Neural progenitor cell (in vitro differentiated cells): ENCODE data around the gene ERC1. TPM values are rescaled to one million over a fixed set of nuclear protein-coding genes. Genes with fewer than 3 reads are reported as not detected.

Source experiments
- DNase-seq: peaks from one replicate; pipeline ENCODE4 v3.0.0-alpha.2; 2016; ENCODE audit warnings: low spot score
- H2AFZ ChIP-seq: fragments of 200-600 bp; sonication (generic); replicated peaks from 2 replicates; pipeline ENCODE4 v1.6.1; 2016; ENCODE audit warnings: antibody characterized with exemption
- H3F3A ChIP-seq: fragments of 200-600 bp; sonication (generic); 2 replicates; pipeline ENCODE4 v1.6.1; 2016; ENCODE audit warnings: antibody characterized with exemption, low read depth
- H3K27ac ChIP-seq: fragments of 200-600 bp; sonication (generic); 2 replicates; pipeline ENCODE4 v1.5.1; 2016; ENCODE audit warnings: mild to moderate bottlenecking
- H3K27me3 ChIP-seq: fragments of 200-600 bp; sonication (generic); 2 replicates; pipeline ENCODE4 v1.6.1; 2016; ENCODE audit warnings: mild to moderate bottlenecking, moderate library complexity
- H3K36me3 ChIP-seq: fragments of 200-600 bp; sonication (generic); 2 replicates; pipeline ENCODE4 v1.5.1; 2016
- H3K4me1 ChIP-seq: fragments of 200-600 bp; sonication (generic); 2 replicates; pipeline ENCODE4 v1.6.1; 2016; ENCODE audit warnings: mixed run types
- H3K4me2 ChIP-seq: fragments of 200-600 bp; sonication (generic); 2 replicates; pipeline ENCODE4 v1.6.1; 2016
- H3K4me3 ChIP-seq: fragments of 200-600 bp; sonication (generic); 2 replicates; pipeline ENCODE4 v1.5.1; 2016
- H3K79me2 ChIP-seq: fragments of 200-600 bp; sonication (generic); 2 replicates; pipeline ENCODE4 v1.6.1; 2016; ENCODE audit warnings: low read depth
- H3K9ac ChIP-seq: fragments of 200-600 bp; sonication (generic); 2 replicates; pipeline ENCODE4 v1.6.1; 2016
- H3K9me3 ChIP-seq: fragments of 200-600 bp; sonication (generic); 2 replicates; pipeline ENCODE4 v1.5.1; 2016; ENCODE audit warnings: low read depth
- H4K20me1 ChIP-seq: fragments of 200-600 bp; sonication (generic); 2 replicates; pipeline ENCODE4 v1.6.1; 2016; ENCODE audit warnings: low read depth
- H3K27ac Mint-ChIP-seq: 3 replicates; pipeline ENCODE4 v1.8.0; 2021; ENCODE audit warnings: mixed read lengths
- H3K27me3 Mint-ChIP-seq: 2 replicates; pipeline ENCODE4 v1.8.0; 2022; ENCODE audit warnings: low read depth, mild to moderate bottlenecking, inconsistent platforms, moderate library complexity, mixed read lengths; ENCODE audit not compliant: insufficient read depth
- H3K36me3 Mint-ChIP-seq: 3 replicates; pipeline ENCODE4 v1.8.0; 2021; ENCODE audit warnings: mixed read lengths
- H3K4me1 Mint-ChIP-seq: 3 replicates; pipeline ENCODE4 v1.8.0; 2021; ENCODE audit warnings: mixed read lengths
- H3K4me3 Mint-ChIP-seq: 3 replicates; pipeline ENCODE4 v1.8.0; 2021; ENCODE audit warnings: mild to moderate bottlenecking, moderate library complexity, mixed read lengths
- H3K9me3 Mint-ChIP-seq: 3 replicates; pipeline ENCODE4 v1.8.0; 2020; ENCODE audit warnings: mixed read lengths
- CTCF ChIP-seq: fragments of 200-600 bp; sonication (generic); IDR thresholded peaks from 2 replicates; pipeline ENCODE4 v1.5.1; 2017; ENCODE audit warnings: antibody characterized with exemption, mild to moderate bottlenecking
- EZH2 ChIP-seq: fragments of 200-600 bp; sonication (generic); IDR thresholded peaks from 2 replicates; pipeline ENCODE4 v1.6.1; 2017; ENCODE audit warnings: antibody characterized with exemption, mild to moderate bottlenecking, moderate library complexity
- EZH2phosphoT487 ChIP-seq: fragments of 200-600 bp; sonication (generic); IDR thresholded peaks from 2 replicates; pipeline ENCODE4 v1.6.1; 2017; ENCODE audit warnings: antibody characterized with exemption
- total RNA-seq: library from RNA; depleted of rRNA; stranded (reverse); fragments of >200 nt; gene quantifications from 2 replicates; pipeline ENCODE4 v1.2.3, GENCODE V29; 2015; ENCODE audit warnings: low replicate concordance

Gene ERC1
- total RNA-seq, 1 donor from 2014 or later, result 27.5 TPM

- Mint-ChIP-seq H3K9me3 (no peaks in the 10 kb centered on the region), H3K4me3 (peak within 1 kb of the TSS; percentile 98), H3K27ac (peak within 1 kb of the TSS; percentile 91), H3K4me1 (peaks cover 18% of the 10 kb centered on the region), H3K27me3 (peaks cover 9% of the 10 kb centered on the region), H3K36me3 (peaks cover 4% of the 10 kb centered on the region)
- Histone ChIP-seq H3K9ac (peak within 1 kb of the TSS; percentile 38), H3K4me1 (peaks cover 6% of the 10 kb centered on the region), H3K27ac (peak within 1 kb of the TSS; percentile 91), H3K9me3 (no peaks in the 10 kb centered on the region), H3F3A (peaks cover 33% of the 10 kb centered on the region), H3K36me3 (no peaks in the 10 kb centered on the region), H3K4me3 (peak within 1 kb of the TSS; percentile 70), H3K79me2 (peaks cover 45% of the 10 kb centered on the region), H2AFZ (peak within 1 kb of the TSS; percentile 90), H4K20me1 (no peaks in the 10 kb centered on the region), H3K27me3 (no peaks in the 10 kb centered on the region), H3K4me2 (peak within 1 kb of the TSS; percentile 79)
- DNase-seq, result peak; percentile 99
- TF ChIP-seq CTCF (peak; percentile 96), EZH2 (peak; percentile 12), EZH2phosphoT487 (no peak)
Observed at GRCh38 chr12:949453-950191, 41.4 kb upstream of the ERC1 start, which contains the start of gene RAD52. Gene RAD52, minus strand, starts transcription at chr12:949694. Its CDS starts 16,636 bp downstream, at chr12:933058.

- H4K20me1 ChIP-seq, result no peaks in the 10 kb centered on the region
- H3F3A ChIP-seq, result peaks cover 33% of the 10 kb centered on the region
- no peak overlapping the region for H3K9ac ChIP-seq
- Mint-ChIP-seq H3K27me3 (peaks cover 9% of the 10 kb centered on the region), H3K36me3 (peaks cover 1% of the 10 kb centered on the region), H3K9me3 (no peaks in the 10 kb centered on the region), H3K4me3 (no peak overlapping the region), H3K4me1 (peaks cover 18% of the 10 kb centered on the region), H3K27ac (no peak overlapping the region)
- no peak overlapping the region for H2AFZ ChIP-seq
- DNase-seq, result no peak
- no peaks in the 10 kb centered on the region for H3K27me3 ChIP-seq
- H3K36me3 ChIP-seq, result no peaks in the 10 kb centered on the region
- no peak overlapping the region for H3K27ac ChIP-seq
- no peak overlapping the region for H3K4me3 ChIP-seq
- TF ChIP-seq EZH2phosphoT487, result no peak
- TF ChIP-seq EZH2, result no peak
- TF ChIP-seq CTCF, result no peak
- H3K9me3 ChIP-seq, result no peaks in the 10 kb centered on the region
- H3K79me2 ChIP-seq, result peaks cover 30% of the 10 kb centered on the region
- peaks cover 6% of the 10 kb centered on the region for H3K4me1 ChIP-seq
- no peak overlapping the region for H3K4me2 ChIP-seq
Observed at GRCh38 chr12:951176-951575, 39.8 kb upstream of the ERC1 start.

GRCh38 chr12:953776-954175 is 37.2 kb upstream of the ERC1 start:
- TF ChIP-seq CTCF (no peak), EZH2phosphoT487 (no peak), EZH2 (no peak)
- peaks cover 17% of the 10 kb centered on the region for H3K4me1 Mint-ChIP-seq
- H3F3A ChIP-seq, result peaks cover 36% of the 10 kb centered on the region
- no peak for DNase-seq
- H3K27me3 ChIP-seq, result no peaks in the 10 kb centered on the region
- H3K36me3 Mint-ChIP-seq, result no peaks in the 10 kb centered on the region
- H4K20me1 ChIP-seq, result no peaks in the 10 kb centered on the region
- peaks cover 4% of the 10 kb centered on the region for H3K79me2 ChIP-seq
- no peaks in the 10 kb centered on the region for H3K9me3 Mint-ChIP-seq
- no peak overlapping the region for H3K27ac Mint-ChIP-seq
- H3K9ac ChIP-seq, result no peak overlapping the region
- H3K4me1 ChIP-seq, result peaks cover 5% of the 10 kb centered on the region
- H3K36me3 ChIP-seq, result no peaks in the 10 kb centered on the region
- H3K4me2 ChIP-seq, result no peak overlapping the region
- peaks cover 8% of the 10 kb centered on the region for H3K27me3 Mint-ChIP-seq
- no peak overlapping the region for H3K4me3 Mint-ChIP-seq
- H3K9me3 ChIP-seq, result no peaks in the 10 kb centered on the region
- H3K4me3 ChIP-seq, result no peak overlapping the region
- H3K27ac ChIP-seq, result no peak overlapping the region
- no peak overlapping the region for H2AFZ ChIP-seq
